GM19467 (cell line): ENCODE data around the gene DGUOK.
"Not testable (repeated sequence)": the region's sequence is repeated elsewhere in the genome, so short reads cannot be mapped to it uniquely, and the experiment has no call there.

Source experiments
- ATAC-seq: cut with Tn5 transposase; IDR thresholded peaks from one replicate; pipeline ENCODE4 v1.9.1; 2021; ENCODE audit warnings: mild to moderate bottlenecking, moderate library complexity; ENCODE audit not compliant: unreplicated experiment

DGUOK gene

DNA sequence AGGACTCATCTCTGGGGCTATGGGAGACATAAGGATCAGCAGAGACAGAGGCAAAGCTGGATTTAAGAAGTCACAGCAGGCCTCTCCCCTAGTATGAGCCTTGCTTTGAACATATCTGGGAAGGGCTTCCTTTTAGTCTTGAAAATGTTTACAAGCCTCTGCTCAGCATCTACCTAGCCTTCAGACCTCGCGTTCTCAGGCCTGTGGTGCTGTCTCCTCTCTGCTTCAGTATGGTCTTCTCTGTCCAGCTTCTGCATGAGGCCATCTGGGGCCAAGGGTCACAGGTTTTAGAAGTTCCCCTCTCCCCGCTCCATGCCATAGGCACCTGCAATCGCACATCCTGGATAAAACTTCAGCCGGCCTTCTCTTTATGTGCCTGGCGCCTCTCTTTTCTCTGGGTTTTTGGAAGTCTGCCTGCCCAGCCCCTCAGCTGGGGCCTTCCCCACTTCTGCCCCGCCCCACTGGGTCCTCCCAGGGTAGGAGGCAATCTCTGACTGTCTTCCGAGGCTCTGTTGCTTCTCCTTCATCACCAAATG is 26.8 kb upstream of the DGUOK start:
- ATAC-seq, result no peak

DNA sequence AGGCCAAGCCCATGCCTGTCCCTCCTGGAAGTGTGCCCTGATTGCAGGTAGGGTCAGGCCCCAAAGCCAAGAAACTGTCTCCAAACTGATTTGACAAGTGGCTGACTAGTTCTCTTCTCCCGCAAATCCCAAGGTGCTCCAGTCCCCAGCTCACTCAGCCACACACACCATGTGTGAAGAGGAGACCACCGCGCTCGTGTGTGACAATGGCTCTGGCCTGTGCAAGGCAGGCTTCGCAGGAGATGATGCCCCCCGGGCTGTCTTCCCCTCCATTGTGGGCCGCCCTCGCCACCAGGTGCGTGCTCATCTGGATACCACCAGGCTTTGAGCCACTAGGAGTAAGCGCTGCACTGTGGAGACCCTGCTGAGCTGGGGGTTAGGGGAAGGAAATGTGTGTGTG is 25.5 kb upstream of the DGUOK start:
- no peak for ATAC-seq

DNA sequence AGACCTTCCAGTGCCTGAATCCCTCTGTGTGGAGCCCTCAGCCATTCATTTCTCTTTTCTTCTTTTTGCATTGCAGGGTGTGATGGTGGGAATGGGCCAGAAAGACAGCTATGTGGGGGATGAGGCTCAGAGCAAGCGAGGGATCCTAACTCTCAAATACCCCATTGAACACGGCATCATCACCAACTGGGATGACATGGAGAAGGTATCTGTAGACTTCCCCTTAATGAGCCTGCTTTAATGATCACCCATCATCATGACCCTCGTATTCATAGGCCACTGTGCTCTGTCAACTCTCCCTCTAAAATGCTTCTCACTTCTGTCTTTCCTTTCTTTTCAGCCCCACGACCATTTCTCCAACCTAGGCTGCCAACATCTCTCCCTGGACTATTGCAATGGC is 24.4 kb upstream of the DGUOK start:
- ATAC-seq, result no peak

DNA sequence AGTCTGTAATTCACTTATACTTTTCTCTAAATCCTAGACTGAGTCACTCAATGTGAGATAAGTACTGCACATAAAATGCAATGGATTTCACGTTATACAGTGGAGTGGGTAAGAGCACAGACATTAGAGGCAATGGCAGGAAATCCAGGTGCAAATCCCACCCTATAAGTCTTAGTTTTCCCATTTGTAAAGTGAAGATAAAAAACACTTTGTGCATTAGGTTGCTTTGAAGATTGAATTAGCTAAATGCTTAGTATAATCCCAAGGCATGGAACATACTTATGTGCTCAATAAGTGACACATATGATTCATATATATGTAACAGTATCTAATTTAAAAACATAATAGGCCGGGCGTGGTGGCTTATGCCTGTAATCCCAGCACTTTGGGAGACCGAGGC is 23.4 kb upstream of the DGUOK start:
- ATAC-seq, result no peak

DNA sequence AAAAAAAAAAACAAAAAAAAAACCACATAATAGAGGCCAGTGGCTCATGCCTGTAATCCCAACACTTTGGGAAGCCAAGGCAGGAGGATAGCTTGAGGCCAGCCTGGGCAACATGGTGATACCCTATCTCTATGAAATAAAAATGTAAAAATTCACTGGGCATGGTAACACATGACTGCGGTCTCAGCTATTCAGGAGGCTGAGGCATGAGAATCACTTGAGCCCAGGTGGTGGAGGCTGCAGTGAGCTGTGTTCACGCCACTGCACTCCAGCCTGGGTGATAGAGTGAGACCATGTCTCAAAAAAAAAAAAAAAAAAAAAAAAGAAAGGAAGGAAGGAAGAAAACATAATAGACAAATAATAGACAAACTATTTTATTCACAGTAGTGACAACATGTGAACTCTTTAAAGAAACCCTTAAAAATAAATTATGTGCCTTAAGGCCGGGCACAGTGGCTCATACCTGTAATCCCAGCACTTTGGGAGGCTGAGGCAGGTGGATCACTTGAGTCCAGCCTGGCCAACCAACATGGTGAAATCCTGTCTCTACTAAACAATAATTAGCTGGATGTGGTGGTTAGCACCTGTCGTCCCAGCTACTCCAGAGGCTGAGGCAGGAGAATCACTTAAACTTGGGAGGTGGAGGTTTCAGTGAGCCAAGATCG is 22.6 kb upstream of the DGUOK start:
- not testable (repeated sequence) for ATAC-seq

DNA sequence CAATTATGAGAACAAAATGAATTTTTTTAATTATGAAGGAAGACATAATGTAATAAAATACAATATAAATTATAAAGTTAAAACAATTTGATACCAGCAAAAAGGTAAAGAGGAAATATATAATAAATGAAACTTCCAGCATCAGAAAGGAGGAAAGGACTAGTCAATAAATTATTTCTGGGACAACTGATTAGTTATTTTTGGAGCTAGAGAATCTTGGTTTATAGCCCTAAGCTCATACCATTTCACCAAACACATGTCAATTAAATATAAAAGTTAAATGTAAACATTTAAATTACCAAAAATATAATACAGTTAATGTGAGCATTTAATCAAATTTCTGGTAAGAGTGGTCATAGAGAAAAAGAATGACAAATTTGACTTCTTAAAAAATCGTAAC is 21.7 kb upstream of the DGUOK start:
- ATAC-seq, result no peak

DNA sequence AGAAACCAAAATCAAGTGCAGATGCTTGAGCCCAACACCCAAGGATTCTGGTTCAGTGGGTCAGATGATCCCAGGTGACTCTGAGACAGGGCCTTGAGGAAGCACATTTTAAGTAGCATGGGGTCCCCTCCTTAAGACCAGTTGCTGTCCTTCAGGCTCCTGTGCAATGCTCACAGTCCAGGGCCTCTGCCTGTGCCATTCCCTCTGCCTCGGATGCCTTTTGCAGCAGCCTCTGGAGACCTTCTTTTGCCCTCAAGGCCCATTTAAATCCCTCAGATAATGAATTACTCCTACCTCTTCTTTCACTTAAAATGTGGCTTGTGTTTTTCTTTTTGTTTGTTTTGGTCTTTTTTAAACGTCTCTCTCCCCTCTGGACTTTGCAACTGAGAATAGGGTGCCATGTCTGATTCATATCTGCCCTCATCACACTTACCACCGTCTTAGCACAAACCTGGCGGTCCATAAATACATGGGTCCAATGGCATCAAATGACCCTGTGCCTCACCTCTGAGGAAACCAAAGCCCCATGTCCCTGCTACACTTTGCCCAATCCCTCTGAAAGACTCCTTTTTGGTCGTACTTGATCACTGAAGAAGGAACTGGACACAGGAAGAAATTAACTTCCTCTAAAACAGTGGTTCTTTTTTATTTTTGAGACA is 19.7 kb upstream of the DGUOK start:
- ATAC-seq, result no peak

DNA sequence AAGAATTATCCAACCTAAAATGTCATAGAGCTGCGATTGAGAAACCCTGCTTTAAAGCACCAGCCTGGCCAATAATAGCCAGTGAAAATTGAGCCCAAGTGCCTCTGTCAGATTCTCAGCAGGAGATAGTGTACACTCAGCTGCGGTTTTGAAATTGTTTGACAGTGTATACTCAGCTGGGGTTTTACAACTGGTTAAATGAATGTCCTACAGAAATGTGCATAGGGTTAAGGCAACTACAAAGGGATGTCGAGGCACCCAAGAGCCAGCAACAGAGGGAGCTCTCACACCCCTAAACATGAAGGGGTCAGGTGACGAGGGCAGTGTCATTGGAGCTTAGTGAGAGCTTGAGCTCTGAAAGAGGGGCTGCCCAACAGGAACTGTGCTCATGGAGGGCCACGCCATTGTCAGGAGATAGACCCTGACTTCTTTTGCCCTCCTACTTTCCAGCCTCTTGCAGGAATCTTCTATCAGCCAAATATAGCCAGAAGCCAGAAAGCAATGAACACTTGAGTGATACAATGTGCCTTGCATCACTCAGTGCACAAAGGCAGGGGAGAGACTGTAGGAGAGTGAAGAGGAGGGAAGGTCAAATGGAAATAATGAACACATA is 18.7 kb upstream of the DGUOK start:
- ATAC-seq, result no peak

DNA sequence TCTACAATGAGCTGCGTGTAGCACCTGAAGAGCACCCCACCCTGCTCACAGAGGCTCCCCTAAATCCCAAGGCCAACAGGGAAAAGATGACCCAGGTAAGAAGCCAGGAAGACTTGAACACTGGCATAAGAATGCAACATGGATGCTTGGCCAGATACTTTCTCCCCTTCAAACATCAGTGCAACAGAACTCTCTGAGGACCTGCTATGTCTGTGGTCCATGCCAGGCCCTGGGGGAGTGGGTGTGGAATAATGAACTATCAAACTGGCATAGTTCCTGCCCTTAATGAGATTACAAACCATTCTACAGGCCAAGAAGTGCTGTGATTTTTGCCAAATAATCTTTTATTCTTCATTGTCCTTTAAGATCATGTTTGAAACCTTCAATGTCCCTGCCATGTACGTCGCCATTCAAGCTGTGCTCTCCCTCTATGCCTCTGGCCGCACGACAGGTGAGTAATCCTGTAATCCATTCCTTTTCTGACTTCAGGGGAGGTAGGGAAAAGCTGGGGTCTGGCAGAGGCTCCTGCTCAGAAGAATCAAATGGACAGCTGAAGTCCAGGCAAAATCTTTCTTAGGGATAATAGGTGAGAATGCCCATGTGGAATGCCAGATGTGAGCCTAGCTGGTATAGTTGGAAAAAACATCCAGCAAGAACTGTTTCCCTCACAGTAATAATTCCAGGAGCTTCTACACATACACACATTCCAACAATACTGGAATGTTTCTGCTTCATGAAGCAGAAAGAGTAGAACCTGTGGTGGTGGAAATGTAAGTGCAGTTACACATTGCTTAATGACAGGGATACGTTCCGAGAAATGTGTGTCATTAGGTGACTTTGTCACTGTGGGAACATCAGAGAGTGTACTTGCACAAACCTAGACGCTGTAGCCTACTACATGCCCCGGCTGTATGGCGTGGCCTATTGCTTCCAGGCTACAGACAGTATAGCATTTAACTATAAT is 17.7 kb upstream of the DGUOK start:
- ATAC-seq, result no peak

DNA sequence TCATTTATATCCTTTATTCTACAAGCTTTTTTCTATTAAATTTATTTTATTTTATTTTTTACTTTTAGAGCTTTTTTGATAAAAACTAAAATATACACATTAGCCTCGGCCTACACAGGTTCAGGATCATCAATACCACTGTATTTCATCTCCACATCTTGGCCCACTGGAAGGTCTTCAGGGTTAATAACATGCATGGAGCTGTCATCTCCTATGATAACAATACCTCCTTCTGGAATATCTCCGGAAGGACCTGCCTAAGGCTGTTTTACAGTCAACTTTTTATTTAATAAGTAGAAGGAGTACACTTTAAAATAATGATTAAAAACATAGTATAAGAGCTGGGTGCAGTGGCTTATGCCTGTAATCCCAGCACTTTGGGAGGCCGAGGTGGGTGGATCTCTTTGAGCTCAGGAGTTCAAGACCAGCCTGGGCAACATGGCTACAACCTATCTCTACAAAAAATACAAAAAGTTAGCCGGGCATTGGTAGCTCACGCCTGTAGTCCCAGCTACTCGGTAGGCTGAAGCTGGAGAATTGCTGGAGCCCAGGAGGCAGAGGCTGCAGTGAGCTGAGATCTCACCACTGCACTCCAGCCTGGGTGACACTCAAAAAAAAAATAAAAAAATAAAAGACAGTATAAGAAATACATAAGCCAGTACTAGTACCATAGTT is 15.7 kb upstream of the DGUOK start:
- no peak for ATAC-seq

DNA sequence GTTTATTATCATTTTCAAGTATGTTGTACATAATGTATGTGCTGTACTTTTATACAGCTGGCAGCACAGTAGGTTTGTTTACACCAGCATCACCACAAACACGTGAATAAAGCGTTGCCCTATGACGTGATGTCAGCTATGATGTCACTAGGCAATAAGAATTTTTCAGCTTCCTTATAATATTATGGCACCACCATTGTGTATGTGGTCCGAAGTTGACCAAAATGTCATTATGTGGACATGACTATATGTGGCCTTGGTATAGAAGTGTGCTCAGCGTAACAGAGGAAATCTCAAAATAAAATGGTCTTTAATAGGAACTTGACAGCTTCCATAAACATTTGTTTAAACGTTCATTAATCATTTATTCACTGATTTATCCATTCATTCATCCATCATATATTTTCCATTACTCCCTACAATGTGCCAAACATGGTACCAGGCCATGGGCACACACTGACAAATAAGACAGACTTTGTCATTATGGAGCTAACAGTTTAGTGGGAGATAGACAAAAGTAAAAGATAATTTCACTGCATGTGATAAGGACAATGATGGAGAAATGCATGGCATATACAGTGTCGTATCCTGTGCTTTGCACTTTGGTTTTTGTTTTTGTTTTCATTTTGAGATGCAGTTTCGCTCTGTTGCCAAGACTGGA is 15.0 kb upstream of the DGUOK start:
- no peak for ATAC-seq

DNA sequence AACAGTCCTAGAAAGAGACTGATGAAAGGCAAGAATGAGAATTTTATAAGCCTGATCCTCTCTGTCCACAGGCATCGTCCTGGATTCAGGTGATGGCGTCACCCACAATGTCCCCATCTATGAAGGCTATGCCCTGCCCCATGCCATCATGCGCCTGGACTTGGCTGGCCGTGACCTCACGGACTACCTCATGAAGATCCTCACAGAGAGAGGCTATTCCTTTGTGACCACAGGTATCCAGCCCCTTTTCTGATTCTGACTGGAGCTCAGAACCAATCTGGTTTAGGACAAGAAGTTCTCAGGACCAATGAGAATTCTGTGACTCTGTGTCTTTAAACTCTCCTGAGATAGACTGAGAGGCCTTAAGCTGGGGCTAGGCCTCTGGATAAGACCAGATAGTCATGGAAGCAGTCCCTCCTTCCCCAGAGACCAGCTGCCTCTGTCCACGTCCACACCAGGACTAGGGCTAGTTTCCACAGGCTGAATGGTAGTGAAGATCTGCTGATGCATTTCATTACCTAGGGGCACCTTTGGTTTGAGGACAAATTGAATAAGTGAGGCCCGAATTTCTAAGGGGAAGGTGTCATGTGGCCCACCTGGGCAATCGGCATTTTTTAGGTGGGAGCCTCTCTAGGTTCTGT is 13.1 kb upstream of the DGUOK start:
- no peak for ATAC-seq

DNA sequence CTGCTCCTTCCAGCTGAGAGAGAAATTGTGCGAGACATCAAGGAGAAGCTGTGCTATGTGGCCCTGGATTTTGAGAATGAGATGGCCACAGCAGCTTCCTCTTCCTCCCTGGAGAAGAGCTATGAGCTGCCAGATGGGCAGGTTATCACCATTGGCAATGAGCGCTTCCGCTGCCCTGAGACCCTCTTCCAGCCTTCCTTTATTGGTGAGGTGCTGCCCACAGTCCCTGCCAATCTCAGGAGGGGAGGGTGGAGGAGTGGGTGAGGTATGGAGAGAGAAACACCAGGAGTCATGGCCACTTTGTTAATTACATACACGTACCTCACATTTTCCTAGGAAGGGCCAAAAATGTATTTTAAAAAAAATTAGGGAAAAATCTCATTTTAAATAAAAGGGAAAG is 12.0 kb upstream of the DGUOK start:
- no peak for ATAC-seq

DNA sequence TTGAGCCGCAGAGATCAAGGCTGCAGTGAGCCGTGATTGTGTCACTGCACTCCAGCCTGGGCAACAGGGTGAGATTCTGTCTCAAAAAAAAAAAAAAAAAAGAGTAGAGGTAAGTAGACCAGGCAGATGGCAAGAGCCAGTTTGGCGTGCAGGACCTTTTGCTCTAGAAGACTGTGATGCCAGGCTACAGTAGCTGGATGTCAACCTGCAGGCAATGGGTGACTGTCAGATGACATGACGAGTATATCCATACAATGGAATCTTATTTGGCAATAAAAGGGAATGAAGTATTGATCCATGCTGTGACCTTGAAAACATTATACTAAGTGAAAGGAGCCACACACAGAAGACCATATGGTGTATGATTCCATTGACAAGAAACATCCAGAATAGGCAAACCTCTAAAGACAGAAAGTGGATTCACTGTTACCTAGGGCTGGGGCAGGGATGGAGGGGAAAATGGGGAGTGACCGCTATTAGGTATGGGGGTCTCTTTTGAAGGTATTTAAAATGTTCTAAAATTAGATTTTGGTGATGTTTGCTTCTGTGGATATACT is 11.2 kb upstream of the DGUOK start:
- no peak for ATAC-seq

DNA sequence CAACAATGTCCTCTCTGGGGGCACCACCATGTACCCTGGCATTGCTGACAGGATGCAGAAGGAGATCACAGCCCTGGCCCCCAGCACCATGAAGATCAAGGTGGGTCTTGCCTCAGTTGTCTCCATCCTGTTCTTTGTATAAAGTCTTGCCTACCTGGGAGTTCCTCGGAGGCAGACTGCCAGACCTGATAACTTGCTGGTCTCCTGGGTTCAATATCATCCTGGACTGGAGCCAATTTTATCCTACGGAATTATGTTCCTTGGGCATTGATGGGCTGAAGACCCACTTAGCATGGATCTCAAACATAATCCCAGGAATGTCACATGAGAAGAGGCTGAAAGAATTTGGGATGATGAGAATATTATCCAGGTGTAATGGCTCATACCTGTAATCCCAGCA is 10.0 kb upstream of the DGUOK start:
- no peak for ATAC-seq

DNA sequence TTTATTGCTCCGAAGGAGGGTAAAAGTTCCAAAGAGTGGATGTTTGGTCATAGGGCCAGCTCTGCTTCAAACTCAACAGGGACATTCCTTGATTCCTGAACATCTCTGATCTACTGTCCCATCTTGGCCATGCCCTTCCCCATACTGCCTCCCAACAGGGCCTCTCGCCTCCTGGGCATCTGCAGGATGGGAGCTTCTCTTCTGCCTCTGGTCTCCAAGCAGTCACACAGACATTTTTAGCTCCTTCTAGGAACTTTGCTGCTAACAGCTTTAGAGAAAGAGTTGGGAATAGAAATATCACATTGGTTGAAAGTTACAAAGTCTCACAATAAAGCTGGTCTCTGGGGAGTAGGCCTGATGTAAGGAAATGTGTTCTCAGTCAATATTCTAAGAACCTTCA is 9.4 kb upstream of the DGUOK start:
- ATAC-seq, result no peak

DNA sequence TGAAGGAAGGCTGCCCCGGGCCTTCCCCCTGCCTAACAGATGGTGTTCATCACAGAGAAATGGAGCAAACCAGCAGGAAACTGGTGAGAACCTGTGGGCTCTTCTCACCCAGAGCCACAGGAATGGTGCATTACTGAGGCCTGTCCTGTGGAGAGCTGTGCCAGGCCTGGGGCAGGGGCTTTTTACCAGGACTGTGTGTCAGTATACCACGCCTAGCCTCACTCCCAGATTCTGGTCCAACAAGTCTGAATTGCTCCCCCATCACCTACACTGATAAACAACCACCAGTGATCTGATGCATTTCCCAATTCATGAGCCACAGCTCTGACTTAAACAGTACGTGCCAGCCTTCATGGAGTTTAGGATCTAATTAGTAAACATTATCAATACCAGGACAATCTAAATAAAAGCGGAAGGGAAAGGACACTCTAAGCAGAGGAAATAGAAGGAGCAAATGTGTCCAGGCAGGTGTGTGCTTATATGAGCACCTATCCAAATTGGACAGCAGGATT is 8.9 kb upstream of the DGUOK start:
- ATAC-seq, result no peak

DNA sequence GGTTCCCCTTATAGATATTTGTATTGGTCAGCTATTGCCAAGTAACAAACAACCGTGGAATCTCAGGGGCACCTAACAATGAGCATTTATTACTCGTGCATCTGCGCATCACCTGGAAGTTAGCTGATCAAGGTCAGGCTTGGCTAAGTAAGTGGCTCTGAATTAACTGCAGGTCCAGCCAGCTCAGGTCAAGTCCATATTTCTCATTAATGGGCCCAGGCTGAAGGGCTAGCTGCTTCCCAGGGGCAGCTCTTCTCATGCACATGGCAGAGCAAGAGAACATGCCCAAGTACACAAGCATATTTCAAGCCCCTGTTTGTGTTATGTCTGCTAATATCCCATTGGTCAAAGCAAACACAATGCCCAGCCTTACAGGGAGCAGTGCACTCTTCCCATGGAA is 7.8 kb upstream of the DGUOK start:
- no peak for ATAC-seq

DNA sequence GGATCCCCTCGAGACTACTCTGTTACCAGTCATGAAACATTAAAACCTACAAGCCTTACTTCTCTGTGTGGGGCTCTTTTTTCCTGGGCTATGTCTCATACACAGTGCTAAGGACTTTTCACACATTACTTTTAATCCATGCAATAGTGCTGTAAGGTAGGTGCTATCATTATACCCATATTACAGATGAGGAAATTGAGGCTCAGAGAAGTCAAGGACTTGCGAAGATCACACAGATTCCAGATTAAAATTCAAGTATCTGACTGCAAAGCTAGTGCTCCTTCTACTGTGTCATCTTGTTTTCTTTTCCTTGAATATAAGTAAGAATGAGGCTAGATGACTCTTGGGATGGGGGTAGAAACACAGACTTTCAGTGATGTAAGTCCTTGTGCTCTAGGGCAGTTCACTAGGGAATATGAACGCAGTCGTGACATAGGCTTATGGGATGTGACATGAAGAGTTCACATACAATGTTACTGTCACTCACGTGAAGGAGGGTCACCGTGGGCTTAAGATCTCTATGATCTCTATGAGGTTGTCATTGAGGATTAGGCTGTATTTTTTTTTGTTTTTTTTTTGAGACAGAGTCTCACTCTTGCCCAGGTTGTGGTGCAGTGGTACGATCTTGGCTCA is 7.0 kb upstream of the DGUOK start:
- ATAC-seq, result no peak
